HepG2 (cell line): ENCODE data around the gene CRHR1. TPM values are rescaled to one million over a fixed set of nuclear protein-coding genes. Genes with fewer than 3 reads are reported as not detected.

Experiments
- ATAC-seq: fragments of 200-7000 bp; cut with Tn5 transposase; 3 replicates; pipeline ENCODE4 v1.9.1; 2020; ENCODE audit warnings: mild to moderate bottlenecking, moderate library complexity
- BruUV-seq: library from RNA; stranded (reverse); fragments of 400-500 nt; replicated peaks from 2 replicates; lab custom pipeline; 2021; lab: Mats Ljungman, UMichigan
- CTCF ChIA-PET: fragments of 300-600 bp; formaldehyde crosslinking; extraction: SDS; loops from one replicate; lab custom pipeline; 2021; ENCODE audit warnings: low total read pairs, inconsistent platforms, low intra/inter-chr PET ratio; lab: Yijun Ruan, JAX
- POLR2A ChIA-PET: fragments of 350-600 bp; sonication (Branson Sonifier 250); formaldehyde crosslinking; loops from one replicate; lab custom pipeline; 2020; ENCODE audit warnings: antibody characterized with exemption, inconsistent platforms; lab: Yijun Ruan, JAX
- DNase-seq: peaks from one replicate; pipeline ENCODE4 v3.0.0-alpha.2; 2015; ENCODE audit warnings: low spot score
- FAIRE-seq: peaks from 3 replicates; lab custom pipeline; 2011; peaks lifted over from hg19 to GRCh38; lab: Jason Lieb, UNC
- H2AFZ ChIP-seq: one replicate; pipeline ENCODE4 v1.6.1; 2011; ENCODE audit warnings: low read length, inconsistent platforms
- H3K27ac ChIP-seq: fragments of 300-600 bp; 3 replicates; pipeline ENCODE4 v1.8.0; 2011; ENCODE audit warnings: mixed run types, mild to moderate bottlenecking, mixed read lengths, low read length, inconsistent platforms; ENCODE audit not compliant: insufficient read depth; ENCODE audit errors: extremely low read length
- H3K27me3 ChIP-seq, 2 experiments: fragments of 200-600 bp in 1 of 2; 2 replicates in 1 of 2; 3 replicates in 1 of 2; pipeline versions ENCODE4 v1.6.0 to v1.8.0; 2011; ENCODE audit warnings: low read length in 2 of 2, mild to moderate bottlenecking in 2 of 2, moderate library complexity in 2 of 2, inconsistent platforms in 1 of 2; ENCODE audit not compliant: insufficient read depth in 2 of 2, control insufficient read depth in 1 of 2
- H3K36me3 ChIP-seq, 2 experiments: fragments of 200-600 bp in 1 of 2; replicated peaks in 1 of 2; 2 replicates in 1 of 2; 3 replicates in 1 of 2; pipeline versions ENCODE4 v1.5.1 to v1.8.0; 2011; ENCODE audit warnings: low read length in 2 of 2, inconsistent platforms in 1 of 2; ENCODE audit not compliant: insufficient read depth in 2 of 2, control insufficient read depth in 1 of 2
- H3K4me1 ChIP-seq: 2 replicates; pipeline ENCODE4 v1.5.1; 2012; ENCODE audit warnings: low read length, inconsistent platforms; ENCODE audit not compliant: insufficient read depth
- H3K4me2 ChIP-seq: 2 replicates; pipeline ENCODE4 v1.6.0; 2011; ENCODE audit warnings: low read depth, low read length, inconsistent platforms
- H3K4me3 ChIP-seq, 3 experiments: fragments of 200-600 bp in 1 of 3; sonication (generic), shearing (Covaris generic) in 1 of 3; replicated peaks in 1 of 3; 2 replicates each; pipeline ENCODE4 v1.5.1; 2011 to 2016; ENCODE audit warnings: low read length in 3 of 3, inconsistent platforms in 2 of 3, low read depth in 2 of 3, mild to moderate bottlenecking in 2 of 3, control low read depth in 1 of 3, mixed read lengths in 1 of 3; ENCODE audit not compliant: insufficient read depth in 1 of 3
- H3K79me2 ChIP-seq: one replicate; pipeline ENCODE4 v1.6.1; 2011; ENCODE audit warnings: low read length, inconsistent platforms; ENCODE audit not compliant: insufficient read depth
- H3K9ac ChIP-seq: 2 replicates; pipeline ENCODE4 v1.6.0; 2011; ENCODE audit warnings: mild to moderate bottlenecking, low read depth, low read length, inconsistent platforms; ENCODE audit not compliant: insufficient read depth
- H3K9me3 ChIP-seq: 2 replicates; pipeline ENCODE4 v1.5.1; 2012; ENCODE audit warnings: mild to moderate bottlenecking, low read length
- H4K20me1 ChIP-seq: 2 replicates; pipeline ENCODE4 v1.6.0; 2011; ENCODE audit warnings: inconsistent platforms, mild to moderate bottlenecking, low read length, moderate library complexity; ENCODE audit not compliant: insufficient read depth
- BHLHE40 ChIP-seq: IDR thresholded peaks from 2 replicates; pipeline ENCODE4 v1.6.1; 2011; ENCODE audit warnings: low read length, improper control_type of control experiment
- CAMTA2 ChIP-seq: sonication (generic); formaldehyde crosslinking; IDR thresholded peaks from 2 replicates; pipeline ENCODE4 v1.4.0; 2020; ENCODE audit warnings: mild to moderate bottlenecking, missing genetic modification reagents, borderline replicate concordance
- CBX2 ChIP-seq, 2 experiments: fragments of 200-600 bp in 1 of 2; sonication (generic); formaldehyde crosslinking in 1 of 2; IDR thresholded peaks; 2 replicates each; pipeline versions ENCODE4 v1.7.0 to v1.8.1; 2018 to 2022; ENCODE audit warnings: low read depth in 2 of 2, low read length in 1 of 2, mild to moderate bottlenecking in 1 of 2, missing genetic modification reagents in 1 of 2
- E2F2 ChIP-seq: sonication (generic); formaldehyde crosslinking; IDR thresholded peaks from 2 replicates; pipeline ENCODE4 v1.4.0; 2020; ENCODE audit warnings: missing genetic modification reagents, borderline replicate concordance
- HNRNPLL ChIP-seq: fragments of 200-400 bp; formaldehyde crosslinking; IDR thresholded peaks from 2 replicates; pipeline ENCODE4 v1.6.1; 2017; ENCODE audit warnings: mild to moderate bottlenecking, low read depth, low read length; ENCODE audit not compliant: poor library complexity, severe bottlenecking
- KDM5A ChIP-seq: fragments of 200-600 bp; sonication (generic); IDR thresholded peaks from 2 replicates; pipeline ENCODE4 v1.7.0; 2018; ENCODE audit warnings: antibody characterized with exemption, mild to moderate bottlenecking, low read length, borderline replicate concordance
- NR2F1 ChIP-seq, 2 experiments: fragments of 450-650 bp in 1 of 2; formaldehyde crosslinking in 1 of 2; IDR thresholded peaks; 2 replicates each; pipeline versions ENCODE4 v1.5.0 to v1.6.1; 2016 to 2020; ENCODE audit warnings: mild to moderate bottlenecking in 1 of 2, missing compliant biosample characterization in 1 of 2, missing genetic modification reagents in 1 of 2, moderate library complexity in 1 of 2
- PAF1 ChIP-seq: IDR thresholded peaks from 2 replicates; pipeline ENCODE4 v1.6.1; 2016; ENCODE audit warnings: missing genetic modification reagents, missing compliant biosample characterization
- PLSCR1 ChIP-seq: sonication (generic); formaldehyde crosslinking; IDR thresholded peaks from 2 replicates; pipeline ENCODE4 v1.5.0; 2020; ENCODE audit warnings: missing genetic modification reagents, mild to moderate bottlenecking, borderline replicate concordance
- SNRNP70 ChIP-seq: fragments of 200-400 bp; formaldehyde crosslinking; IDR thresholded peaks from 2 replicates; pipeline ENCODE4 v1.6.1; 2017; ENCODE audit warnings: mild to moderate bottlenecking, low read depth, low read length, moderate library complexity
- ZNF24 ChIP-seq: fragments of 450-650 bp; IDR thresholded peaks from 2 replicates; pipeline ENCODE4 v1.6.1; 2017; ENCODE audit warnings: antibody characterized with exemption, mild to moderate bottlenecking
- ZNF383 ChIP-seq: sonication (generic); formaldehyde crosslinking; IDR thresholded peaks from 2 replicates; pipeline ENCODE4 v1.4.0; 2020; ENCODE audit warnings: missing genetic modification reagents, mild to moderate bottlenecking, borderline replicate concordance
- ZNF552 ChIP-seq: sonication (generic); formaldehyde crosslinking; IDR thresholded peaks from 2 replicates; pipeline ENCODE4 v1.9.0; 2022; ENCODE audit warnings: missing genetic modification reagents, mild to moderate bottlenecking, borderline replicate concordance
- ZNF577 ChIP-seq: sonication (generic); formaldehyde crosslinking; IDR thresholded peaks from 2 replicates; pipeline ENCODE4 v1.4.0; 2020; ENCODE audit warnings: mild to moderate bottlenecking, low read depth, missing genetic modification reagents, borderline replicate concordance
- ZNF777 ChIP-seq: sonication (generic); formaldehyde crosslinking; IDR thresholded peaks from 2 replicates; pipeline ENCODE4 v1.4.0; 2020; ENCODE audit warnings: missing genetic modification reagents
- ZNF883 ChIP-seq: sonication (generic); formaldehyde crosslinking; IDR thresholded peaks from 2 replicates; pipeline ENCODE4 v1.5.1; 2020; ENCODE audit warnings: mild to moderate bottlenecking, missing genetic modification reagents; ENCODE audit errors: not compliant biosample characterization
- WGBS: methylation state at CpG from one replicate; pipeline ENCODE4 v1.1.6; 2017; ENCODE audit warnings: low lambda C conversion rate; 5-methylcytosine and 5-hydroxymethylcytosine counted together
- in situ Hi-C: cut with HindIII; loops from 2 replicates; pipeline ENCODE4 v1.10.0; 2017; ENCODE audit warnings: low pct_unique_long_range_greater_than_20kb; ENCODE audit not compliant: extremely low pct_ligation_motif_present
- intact Hi-C: fragments of 100-400 bp; cut with micrococcal nuclease; formaldehyde crosslinking; loops from one replicate; pipeline ENCODE4 v1.10.0; 2022; ENCODE audit not compliant: unreplicated experiment
- polyA plus RNA-seq, 8 experiments: library from polyadenylated mRNA; depleted of rRNA in 3 of 8; stranded (reverse) in 7 of 8; unstranded in 1 of 8; fragments of >200 nt; fragmentation: Illumina TruSeq in 4 of 8; extraction: Trizol in 4 of 8; gene quantifications; 2 replicates each; pipeline versions ENCODE4 v1.2.1 to v1.2.3, GENCODE V29; 2011 to 2016; ENCODE audit warnings: low read depth in 4 of 8, missing spikeins in 1 of 8, mixed read lengths in 1 of 8; ENCODE audit not compliant: insufficient read depth in 1 of 8
- total RNA-seq, 5 experiments: library from RNA; depleted of rRNA; stranded (reverse); fragments of >200 nt; fragmentation: Illumina TruSeq; extraction: Trizol; gene quantifications; 2 replicates each; pipeline ENCODE4 v1.2.3, GENCODE V29; 2016; ENCODE audit warnings: low read depth in 1 of 5

The CRHR1 gene
- total and polyA plus RNA-seq, 2 of the 13 experiments (the other 11 are each of a cell fraction or from before 2014, with no cell fraction given), result not detected

DNA sequence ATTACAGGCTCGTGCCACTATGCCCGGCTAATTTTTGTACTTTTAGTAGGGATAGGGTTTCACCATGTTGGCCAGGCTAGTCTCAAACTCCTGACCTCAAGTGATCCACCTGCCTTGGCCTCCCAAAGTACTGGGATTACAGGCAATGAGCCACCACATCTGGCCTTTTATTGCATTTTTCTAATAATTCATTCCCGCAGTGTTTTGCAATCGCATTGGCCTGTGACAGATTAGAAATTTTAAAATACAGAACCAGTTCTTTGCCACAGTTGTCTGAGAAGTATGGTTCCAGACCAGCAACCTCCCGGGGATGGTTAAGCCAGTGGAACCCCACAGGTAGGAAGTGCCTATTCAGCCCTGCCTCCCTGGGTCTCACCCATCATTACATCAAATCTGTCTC lies 3.2 kb upstream of the CRHR1 start:
- DNase-seq (no peak), FAIRE-seq (no peak), ATAC-seq (no peak)
- no peak overlapping the region for H3K27ac ChIP-seq
- peaks cover 28 to 70% of the 10 kb centered on the region in 2 experiments for H3K27me3 ChIP-seq
- peaks cover 15% of the 10 kb centered on the region; the same call in 1 of the 2 replicates for H3K4me1 ChIP-seq
- no peak for TF ChIP-seq ZNF883 (CRISPR knock-in tag)
- no peak for TF ChIP-seq E2F2 (CRISPR knock-in tag)
- TF ChIP-seq BHLHE40, result no peak
- no peak for TF ChIP-seq SNRNP70
- TF ChIP-seq HNRNPLL, result no peak
- no peak for TF ChIP-seq CBX2 (IDR thresholded peaks at IDR 0.05; ENCODE audit: low read depth, low read length)
- no peak for TF ChIP-seq CBX2 (CRISPR knock-in tag; IDR thresholded peaks at IDR 0.05; ENCODE audit: low read depth)
- no peak for TF ChIP-seq ZNF552 (CRISPR knock-in tag)
- TF ChIP-seq PAF1 (CRISPR knock-in tag), result no peak
- no peak for TF ChIP-seq NR2F1 (CRISPR knock-in tag; IDR thresholded peaks at IDR 0.05)
- no peak for TF ChIP-seq ZNF383 (CRISPR knock-in tag)
- TF ChIP-seq ZNF24, result no peak
- no peak for TF ChIP-seq ZNF577
- no peak for TF ChIP-seq ZNF777 (CRISPR knock-in tag)
- TF ChIP-seq PLSCR1 (CRISPR knock-in tag), result no peak
- no peak for TF ChIP-seq CAMTA2
- TF ChIP-seq KDM5A, result no peak
- no peaks in the 10 kb centered on the region for H3K9me3 ChIP-seq
- no peaks in the 10 kb centered on the region for H3K36me3 ChIP-seq
- peaks cover 3% of the 10 kb centered on the region; the same call in 1 of the 2 replicates for H4K20me1 ChIP-seq
- no TSS peak for BruUV-seq
- ChIA-PET POLR2A (no interaction called here), CTCF (no interaction called here)
- no peak overlapping the region for H3K9ac ChIP-seq
- no peak overlapping the region for H3K4me3 ChIP-seq
- no peak overlapping the region for H3K4me2 ChIP-seq
- in situ Hi-C loops, result no loop called here
- 4% methylated on average over 5 of the region's 5 CpGs for WGBS
- H2AFZ ChIP-seq, result no peak overlapping the region
- intact Hi-C loops, result no loop called here
- H3K79me2 ChIP-seq, result no peaks in the 10 kb centered on the region
